ENCODE measurements around the gene RPS26.

The RPS26 gene

GRCh38 chr12:56017181-56017580, 24.5 kb upstream of the RPS26 start:
- Histone ChIP-seq H3K36me3 (replicated peaks) (no peaks in the 10 kb centered on the region), H3K27me3 (replicated peaks) (no peaks in the 10 kb centered on the region), H3K27ac (no peak overlapping the region), H3K4me3 (ENCODE audit: low read depth, low read length) (no peak overlapping the region)
- TF ChIP-seq CTCF (IDR thresholded peaks at IDR 0.05; ENCODE audit: low read depth, low read length, missing control alignments) = no peak
- in situ Hi-C loops (cut with HindIII; ENCODE audit: low pct_ligation_motif_present, low sequenced_read_pairs) = no loop called here
- no peak for DNase-seq

GRCh38 chr12:56018356-56018755, 23.4 kb upstream of the RPS26 start:
- H3K27me3 ChIP-seq (replicated peaks) = no peaks in the 10 kb centered on the region
- no peak for DNase-seq
- H3K4me3 ChIP-seq (ENCODE audit: low read depth, low read length) = no peak overlapping the region
- no peak for TF ChIP-seq CTCF (IDR thresholded peaks at IDR 0.05; ENCODE audit: low read depth, low read length, missing control alignments)
- H3K36me3 ChIP-seq (replicated peaks) = no peaks in the 10 kb centered on the region
- no peak overlapping the region for H3K27ac ChIP-seq
- in situ Hi-C loops (cut with HindIII; ENCODE audit: low pct_ligation_motif_present, low sequenced_read_pairs) = no loop called here

GRCh38 chr12:56020423-56021184, 21.1 kb upstream of the RPS26 start, which contains the start of gene IKZF4:
Gene IKZF4, plus strand, starts transcription at chr12:56021043. Its CDS starts 451 bp downstream, at chr12:56021494.
- no peak within 1 kb of the TSS for H3K27ac ChIP-seq
- no peak for TF ChIP-seq CTCF (IDR thresholded peaks at IDR 0.05; ENCODE audit: low read depth, low read length, missing control alignments)

GRCh38 chr12:56021889-56022497, 19.7 kb upstream of the RPS26 start:
- no peak for DNase-seq
- H3K4me3 ChIP-seq (ENCODE audit: low read depth, low read length) = peak overlapping the region; percentile 49
- no peaks in the 10 kb centered on the region for H3K36me3 ChIP-seq (replicated peaks)
- no peak overlapping the region for H3K27ac ChIP-seq
- in situ Hi-C loops (cut with HindIII; ENCODE audit: low pct_ligation_motif_present, low sequenced_read_pairs) = no loop called here
- H3K27me3 ChIP-seq (replicated peaks) = no peaks in the 10 kb centered on the region
- TF ChIP-seq CTCF (IDR thresholded peaks at IDR 0.05; ENCODE audit: low read depth, low read length, missing control alignments) = no peak

More at GRCh38 chr12:56020423-56021184, 21.1 kb upstream of the RPS26 start, which contains the start of gene IKZF4:
- DNase-seq = no peak
- Histone ChIP-seq H3K27me3 (replicated peaks) (no peaks in the 10 kb centered on the region), H3K4me3 (ENCODE audit: low read depth, low read length) (peak within 1 kb of the TSS; percentile 49), H3K36me3 (replicated peaks) (no peaks in the 10 kb centered on the region)
- in situ Hi-C loops (cut with HindIII; ENCODE audit: low pct_ligation_motif_present, low sequenced_read_pairs) = no loop called here

GRCh38 chr12:56028511-56029165, 13.1 kb upstream of the RPS26 start:
- DNase-seq = no peak
- H3K27ac ChIP-seq = no peak overlapping the region
- TF ChIP-seq CTCF (IDR thresholded peaks at IDR 0.05; ENCODE audit: low read depth, low read length, missing control alignments) = no peak
- no peaks in the 10 kb centered on the region for H3K36me3 ChIP-seq (replicated peaks)
- in situ Hi-C loops (cut with HindIII; ENCODE audit: low pct_ligation_motif_present, low sequenced_read_pairs) = no loop called here
- H3K4me3 ChIP-seq (ENCODE audit: low read depth, low read length) = no peak overlapping the region
- H3K27me3 ChIP-seq (replicated peaks) = no peaks in the 10 kb centered on the region
